Panc1 (cell line): ENCODE data around the gene PIWIL1. TPM values are rescaled to one million over a fixed set of nuclear protein-coding genes. Genes with fewer than 3 reads are reported as not detected.

ENCODE experiments used
- ATAC-seq: fragments of 200-7000 bp; cut with Tn5 transposase; 2 replicates; pipeline ENCODE4 v1.9.1; 2020; ENCODE audit warnings: mild to moderate bottlenecking, moderate library complexity
- BruUV-seq: library from RNA; stranded (reverse); fragments of 400-500 nt; replicated peaks from 2 replicates; lab custom pipeline; 2021; lab: Mats Ljungman, UMichigan
- CTCF ChIA-PET: fragments of 300-600 bp; sonication (Branson Sonifier 250); formaldehyde crosslinking; loops from one replicate; lab custom pipeline; 2022; ENCODE audit warnings: antibody characterized with exemption; lab: Charles Lee
- POLR2A ChIA-PET: fragments of 300-600 bp; sonication (Branson Sonifier 250); formaldehyde crosslinking; loops from one replicate; lab custom pipeline; 2022; ENCODE audit warnings: antibody characterized with exemption; lab: Charles Lee
- DNase-seq: peaks from one replicate; pipeline ENCODE4 v3.0.0-alpha.2; 2010; ENCODE audit warnings: low read depth, low spot score
- H3K27ac ChIP-seq: 2 replicates; pipeline ENCODE4 v1.5.1; 2011; ENCODE audit warnings: mild to moderate bottlenecking, low read length, inconsistent platforms
- H3K27me3 ChIP-seq: fragments of 200-500 bp; sonication (Bioruptor generic); 2 replicates; pipeline ENCODE4 v1.6.0; 2014; ENCODE audit warnings: low read length, inconsistent platforms; ENCODE audit not compliant: control insufficient read depth, insufficient read depth
- H3K36me3 ChIP-seq: fragments of 200-500 bp; sonication (Bioruptor generic); 2 replicates; pipeline ENCODE4 v1.5.1; 2014; ENCODE audit warnings: inconsistent platforms, mild to moderate bottlenecking, low read length, moderate library complexity; ENCODE audit not compliant: control insufficient read depth, insufficient read depth
- H3K4me1 ChIP-seq: 2 replicates; pipeline ENCODE4 v1.5.1; 2011; ENCODE audit warnings: inconsistent platforms, mild to moderate bottlenecking, low read length, moderate library complexity; ENCODE audit not compliant: control insufficient read depth, insufficient read depth
- H3K4me3 ChIP-seq, 2 experiments: 2 replicates each; pipeline ENCODE4 v1.5.1; 2011 to 2012; ENCODE audit warnings: low read depth in 2 of 2, low read length in 2 of 2, mild to moderate bottlenecking in 2 of 2, inconsistent platforms in 1 of 2, moderate library complexity in 1 of 2
- H3K9me3 ChIP-seq: fragments of 200-500 bp; sonication (Bioruptor generic); 2 replicates; pipeline ENCODE4 v1.5.1; 2014; ENCODE audit warnings: low read depth, mild to moderate bottlenecking, inconsistent platforms, low read length, moderate library complexity; ENCODE audit not compliant: control insufficient read depth, insufficient read depth
- CTCF ChIP-seq: fragments of 450-650 bp; IDR thresholded peaks from 2 replicates; pipeline ENCODE4 v1.5.1; 2017; ENCODE audit warnings: mild to moderate bottlenecking
- POLR2AphosphoS5 ChIP-seq: IDR thresholded peaks from 2 replicates; pipeline ENCODE4 v1.6.1; 2012; ENCODE audit warnings: mild to moderate bottlenecking, low read depth, low read length, moderate library complexity
- REST ChIP-seq, 2 experiments: IDR thresholded peaks; 2 replicates each; pipeline ENCODE4 v1.6.1; 2011 to 2012; ENCODE audit warnings: low read depth in 2 of 2, control low read depth in 1 of 2, low read length in 1 of 2, mild to moderate bottlenecking in 1 of 2, moderate library complexity in 1 of 2; ENCODE audit not compliant: insufficient read depth in 1 of 2
- SIN3A ChIP-seq: IDR thresholded peaks from 2 replicates; pipeline ENCODE4 v1.6.1; 2012; ENCODE audit warnings: low read depth, mild to moderate bottlenecking, low read length, moderate library complexity, borderline replicate concordance; ENCODE audit not compliant: insufficient read depth
- TCF7L2 ChIP-seq: IDR thresholded peaks from 2 replicates; pipeline ENCODE4 v1.6.1; 2011; ENCODE audit warnings: mild to moderate bottlenecking, low read depth, low read length, inconsistent platforms
- in situ Hi-C: cut with HindIII; loops from 2 replicates; pipeline ENCODE4 v1.10.0; 2016; ENCODE audit warnings: low sequenced_read_pairs, low pct_unique_long_range_greater_than_20kb
- intact Hi-C: fragments of 100-400 bp; cut with micrococcal nuclease; formaldehyde crosslinking; loops from one replicate; pipeline ENCODE4 v1.10.0; 2022; ENCODE audit not compliant: unreplicated experiment
- total RNA-seq: library from RNA; stranded (reverse); gene quantifications from one replicate; pipeline ENCODE4 v1.2.1, GENCODE V29; 2021; ENCODE audit not compliant: unreplicated experiment

PIWIL1 gene
- total RNA-seq, 1 experiment from 2014 or later = not detected

- Histone ChIP-seq H3K4me3 (no peak overlapping the region), H3K9me3 (no peaks in the 10 kb centered on the region), H3K4me1 (no peaks in the 10 kb centered on the region), H3K36me3 (no peaks in the 10 kb centered on the region), H3K27ac (no peak overlapping the region), H3K27me3 (peaks cover 8% of the 10 kb centered on the region)
- BruUV-seq = no TSS peak
- intact Hi-C loops (no loop called here), in situ Hi-C loops (no loop called here)
- ATAC-seq (no peak), DNase-seq (no peak)
- TF ChIP-seq TCF7L2 (no peak), POLR2AphosphoS5 (no peak), SIN3A (no peak), CTCF (no peak), REST (IDR thresholded peaks at IDR 0.05; ENCODE audit: insufficient read depth in 1 of 2, low read depth in 2 of 2, low read length in 1 of 2) (no peak)
- ChIA-PET POLR2A (no interaction called here), CTCF (no interaction called here)
These were observed 26.9 kb downstream of the PIWIL1 start for GRCh38 chr12:130364578-130364977.

- Histone ChIP-seq H3K36me3 (no peaks in the 10 kb centered on the region), H3K27me3 (peaks cover 9% of the 10 kb centered on the region), H3K27ac (no peak overlapping the region), H3K9me3 (no peaks in the 10 kb centered on the region), H3K4me1 (no peaks in the 10 kb centered on the region), H3K4me3 (no peak overlapping the region)
- POLR2A ChIA-PET = no interaction called here
- in situ Hi-C loops (no loop called here), intact Hi-C loops (no loop called here)
- DNase-seq (no peak), ATAC-seq (no peak)
- CTCF ChIA-PET = no interaction called here
- TF ChIP-seq CTCF (no peak), POLR2AphosphoS5 (no peak)
- BruUV-seq = no TSS peak
These were observed 28.5 kb downstream of the PIWIL1 start for GRCh38 chr12:130366159-130366558.
